HCT116 (cell line): ENCODE data around the gene TMEM135. TPM values are rescaled to one million over a fixed set of nuclear protein-coding genes. Genes with fewer than 3 reads are reported as not detected.

Experiments used
- ATAC-seq: fragments of 200-7000 bp; cut with Tn5 transposase; 2 replicates; pipeline ENCODE4 v1.9.1; 2020; ENCODE audit warnings: mild to moderate bottlenecking, moderate library complexity
- BruUV-seq: library from RNA; stranded (reverse); fragments of 400-500 nt; replicated peaks from 2 replicates; lab custom pipeline; 2021; lab: Mats Ljungman, UMichigan
- CTCF ChIA-PET: fragments of 300-600 bp; sonication (Branson Sonifier 250); formaldehyde crosslinking; loops from one replicate; lab custom pipeline; 2021; ENCODE audit warnings: antibody characterized with exemption; lab: Charles Lee
- POLR2A ChIA-PET: fragments of 300-600, 350-600 bp; sonication (Branson Sonifier 250); formaldehyde crosslinking; loops from one replicate; lab custom pipeline; 2021; ENCODE audit warnings: antibody characterized with exemption; lab: Charles Lee
- RAD21 ChIA-PET, 2 experiments: fragments of 300-600 bp; sonication (Branson Sonifier 250); formaldehyde crosslinking; loops; one replicate each; lab custom pipeline; 2023; ENCODE audit warnings: low total read pairs in 2 of 2; ENCODE audit not compliant: uncharacterized antibody in 2 of 2, unreplicated experiment in 2 of 2, low non-redundant PET in 1 of 2; lab: Charles Lee
- DNase-seq: peaks from one replicate; pipeline ENCODE4 v3.0.0-alpha.2; 2010; ENCODE audit warnings: low read depth, low spot score
- H2AFZ ChIP-seq: fragments of 200-600 bp; shearing (Covaris generic), sonication (generic); 2 replicates; pipeline ENCODE4 v1.6.1; 2017; ENCODE audit warnings: low read depth, mixed run types, mixed read lengths, antibody characterized with exemption, low read length; ENCODE audit not compliant: poor library complexity, severe bottlenecking
- H3K27ac ChIP-seq: 2 replicates; pipeline ENCODE4 v1.5.1; 2012; ENCODE audit warnings: low read depth, low read length
- H3K27me3 ChIP-seq: fragments of 200-600 bp; sonication (generic); 2 replicates; pipeline ENCODE4 v1.6.1; 2016; ENCODE audit warnings: mixed run types, low read length, mixed read lengths; ENCODE audit not compliant: insufficient read depth
- H3K36me3 ChIP-seq, 2 experiments: fragments of 200-500 bp in 1 of 2; fragments of 200-600 bp in 1 of 2; sonication (Bioruptor generic) in 1 of 2; sonication (generic) in 1 of 2; 2 replicates each; pipeline versions ENCODE4 v1.5.1 to v1.6.1; 2014 to 2016; ENCODE audit warnings: low read length in 2 of 2, inconsistent platforms in 1 of 2, mixed read lengths in 1 of 2, mixed run types in 1 of 2; ENCODE audit not compliant: insufficient read depth in 2 of 2, control insufficient read depth in 1 of 2
- H3K4me1 ChIP-seq, 2 experiments: fragments of 200-600 bp in 1 of 2; sonication (generic) in 1 of 2; 2 replicates each; pipeline versions ENCODE4 v1.5.1 to v1.6.1; 2012 to 2017; ENCODE audit warnings: low read length in 2 of 2, inconsistent platforms in 1 of 2, mild to moderate bottlenecking in 1 of 2, mixed read lengths in 1 of 2, mixed run types in 1 of 2, moderate library complexity in 1 of 2; ENCODE audit not compliant: insufficient read depth in 2 of 2, control insufficient read depth in 1 of 2
- H3K4me2 ChIP-seq: fragments of 200-600 bp; sonication (generic); 2 replicates; pipeline ENCODE4 v1.6.1; 2017; ENCODE audit warnings: mixed run types, low read length, mixed read lengths
- H3K4me3 ChIP-seq, 2 experiments: fragments of 200-600 bp in 1 of 2; sonication (generic) in 1 of 2; replicated peaks in 1 of 2; 2 replicates each; pipeline ENCODE4 v1.5.1; 2011 to 2016; ENCODE audit warnings: low read length in 2 of 2, control low read depth in 1 of 2, low read depth in 1 of 2, mild to moderate bottlenecking in 1 of 2, mixed read lengths in 1 of 2, mixed run types in 1 of 2
- H3K79me2 ChIP-seq: fragments of 200-600 bp; sonication (generic); 2 replicates; pipeline ENCODE4 v1.6.1; 2017; ENCODE audit warnings: mild to moderate bottlenecking, mixed run types, low read length, moderate library complexity, mixed read lengths; ENCODE audit not compliant: insufficient read depth
- H3K9ac ChIP-seq: fragments of 200-600 bp; sonication (generic); 2 replicates; pipeline ENCODE4 v1.6.1; 2016; ENCODE audit warnings: low read length, mixed read lengths
- H3K9me2 ChIP-seq: fragments of 200-600 bp; sonication (generic), shearing (Covaris generic); 2 replicates; pipeline ENCODE4 v1.6.1; 2017; ENCODE audit warnings: mixed run types, mild to moderate bottlenecking, moderate library complexity; ENCODE audit not compliant: insufficient read depth
- H3K9me3 ChIP-seq, 2 experiments: fragments of 200-500 bp in 1 of 2; fragments of 200-600 bp in 1 of 2; sonication (Bioruptor generic) in 1 of 2; sonication (generic) in 1 of 2; 2 replicates each; pipeline ENCODE4 v1.6.1; 2014 to 2017; ENCODE audit warnings: low read length in 2 of 2, mixed read lengths in 2 of 2, inconsistent platforms in 1 of 2, low read depth in 1 of 2, mild to moderate bottlenecking in 1 of 2, mixed run types in 1 of 2, moderate library complexity in 1 of 2; ENCODE audit not compliant: control insufficient read depth in 1 of 2, insufficient read depth in 1 of 2
- H4K20me1 ChIP-seq: fragments of 200-600 bp; sonication (generic), shearing (Covaris generic); 2 replicates; pipeline ENCODE4 v1.6.1; 2017; ENCODE audit warnings: mixed run types, mild to moderate bottlenecking, moderate library complexity; ENCODE audit not compliant: insufficient read depth
- ATF3 ChIP-seq: IDR thresholded peaks from 2 replicates; pipeline ENCODE4 v1.6.1; 2012
- CBX3 ChIP-seq: IDR thresholded peaks from 2 replicates; pipeline ENCODE4 v1.6.1; 2012; ENCODE audit warnings: low read depth
- CTCF ChIP-seq, 3 experiments: fragments of 200-600 bp in 1 of 3; sonication (generic) in 1 of 3; IDR thresholded peaks in 2 of 3; conservative IDR thresholded peaks in 1 of 3; 2 replicates each; pipeline ENCODE4 v1.5.1; 2012 to 2017; ENCODE audit warnings: low read depth in 2 of 3, low read length in 2 of 3, antibody characterized with exemption in 1 of 3, borderline replicate concordance in 1 of 3, control low read depth in 1 of 3, mild to moderate bottlenecking in 1 of 3, mixed read lengths in 1 of 3, mixed run types in 1 of 3, moderate library complexity in 1 of 3; ENCODE audit not compliant: insufficient read depth in 1 of 3
- EZH2 ChIP-seq: fragments of 200-600 bp; sonication (generic); IDR thresholded peaks from 2 replicates; pipeline ENCODE4 v1.6.1; 2017; ENCODE audit warnings: antibody characterized with exemption, mixed run types
- MAX ChIP-seq: IDR thresholded peaks from 2 replicates; pipeline ENCODE4 v1.6.1; 2012
- RAD21 ChIP-seq: IDR thresholded peaks from 2 replicates; pipeline ENCODE4 v1.6.1; 2012; ENCODE audit warnings: low read depth, mild to moderate bottlenecking
- intact Hi-C: fragments of 100-400 bp; cut with micrococcal nuclease; formaldehyde crosslinking; loops from 2 replicates; pipeline ENCODE4 v1.10.0; 2022
- total RNA-seq: library from RNA; stranded (reverse); gene quantifications from one replicate; pipeline ENCODE4 v1.2.1, GENCODE V29; 2021; ENCODE audit not compliant: unreplicated experiment

The TMEM135 gene
- total RNA-seq, 1 experiment from 2014 or later, result 50.6 TPM

- H2AFZ ChIP-seq, result no peak overlapping the region
- ChIA-PET CTCF (no interaction called here), POLR2A (no interaction called here), RAD21 (interaction anchor here in 1 of 2 experiments (0.6 kb wide), 1 partner anchor 348 kb away, joined by 3 read pairs; no protein-coding TSS in a partner anchor)
- no peak for TF ChIP-seq RAD21
- TF ChIP-seq MAX, result no peak
- TF ChIP-seq ATF3, result no peak
- no peak for TF ChIP-seq EZH2
- no peak overlapping the region for H3K27ac ChIP-seq
- H3K9ac ChIP-seq, result no peak overlapping the region
- H3K9me3 ChIP-seq, result no peaks in the 10 kb centered on the region
- peaks cover 5% of the 10 kb centered on the region; the same call in 1 of the 2 replicates for H4K20me1 ChIP-seq
- H3K36me3 ChIP-seq, result no peaks in the 10 kb centered on the region
- intact Hi-C loops, result no loop called here
- no peaks in the 10 kb centered on the region for H3K9me2 ChIP-seq
- H3K27me3 ChIP-seq, result no peaks in the 10 kb centered on the region
- no peaks in the 10 kb centered on the region; the same call in 1 of the 2 replicates for H3K79me2 ChIP-seq
- no peaks in the 10 kb centered on the region for H3K4me1 ChIP-seq
- ATAC-seq (no peak), DNase-seq (no peak)
- BruUV-seq, result no TSS peak
- no peak overlapping the region for H3K4me3 ChIP-seq
- H3K4me2 ChIP-seq, result no peak overlapping the region
Observed at GRCh38 chr11:87286338-87286737, 248.6 kb downstream of the TMEM135 start.

- peak; percentile 38 for DNase-seq
- ATAC-seq, result 0 out of 2 replicates have a peak, but pooled peaks have one; percentile 50
- H4K20me1 ChIP-seq, result peaks cover 5% of the 10 kb centered on the region; the same call in 1 of the 2 replicates
- no peak overlapping the region for H2AFZ ChIP-seq
- ChIA-PET RAD21 (no interaction called here), POLR2A (no interaction called here), CTCF (interaction anchor here (1.4 to 2.4 kb wide), 2 partner anchors 335 to 352 kb away, joined by 4 to 15 read pairs; partner anchors contain the start of gene FZD4)
- H3K27ac ChIP-seq, result no peak overlapping the region
- H3K79me2 ChIP-seq, result no peaks in the 10 kb centered on the region; the same call in 1 of the 2 replicates
- no peaks in the 10 kb centered on the region for H3K9me3 ChIP-seq
- H3K36me3 ChIP-seq, result no peaks in the 10 kb centered on the region
- H3K9me2 ChIP-seq, result no peaks in the 10 kb centered on the region
- no peak overlapping the region for H3K4me2 ChIP-seq
- H3K27me3 ChIP-seq, result no peaks in the 10 kb centered on the region
- no peaks in the 10 kb centered on the region for H3K4me1 ChIP-seq
- H3K4me3 ChIP-seq, result no peak overlapping the region
- TF ChIP-seq CBX3, result no peak
- TF ChIP-seq CTCF (IDR thresholded peaks at IDR 0.05 in 2 of 3, conservative IDR thresholded peaks at IDR 0.05 in 1 of 3; ENCODE audit: borderline replicate concordance in 1 of 3, insufficient read depth in 1 of 3, low read depth in 2 of 3, low read length in 2 of 3), result peak; percentile 36 to 79 (median 75); a peak in 5 of 6 replicates
- TF ChIP-seq RAD21, result peak; percentile 86
- intact Hi-C loops, result loop anchor here (1.0 to 5.0 kb wide), 5 partner anchors 193 to 420 kb away; no protein-coding TSS in a partner anchor
- no TSS peak for BruUV-seq
- no peak overlapping the region for H3K9ac ChIP-seq
Observed at GRCh38 chr11:87290304-87290922, 252.7 kb downstream of the TMEM135 start.
